Inflammatory macrophage treated with lipopolysaccharide for 4 hours (primary cell): Measurements from ENCODE around the gene USF2.
A peak's percentile ranks its signal among the peaks of the same experiment; 100 is the strongest.

Experiments used
- DNase-seq: peaks from one replicate; pipeline ENCODE4 v3.0.0-alpha.2; 2020

Gene USF2

DNA sequence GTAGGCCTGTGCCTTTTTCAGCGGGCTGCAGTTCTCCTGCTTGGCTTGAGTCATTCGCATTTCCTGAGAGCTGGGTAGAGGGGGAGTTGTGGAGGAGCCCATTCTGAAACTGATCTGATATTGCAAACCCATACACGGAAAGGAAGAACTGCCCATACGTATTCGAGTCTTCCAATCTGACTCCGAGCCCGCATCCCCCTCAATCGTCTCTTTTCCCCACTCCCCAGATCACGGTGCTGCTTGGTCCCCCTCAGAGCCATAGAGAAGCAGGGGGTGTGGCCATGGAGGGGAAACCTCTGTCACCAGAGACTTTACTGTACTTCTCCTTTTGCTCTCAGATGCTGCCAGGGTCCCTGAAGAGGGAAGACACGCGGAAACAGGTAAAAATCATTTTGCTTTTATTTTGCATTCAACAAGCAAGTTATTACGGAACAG is 60.1 kb downstream of the USF2 start, which contains the start of gene CD22:
Gene CD22, plus strand, starts transcription at position 337 of the 435 bp plus-strand sequence. CDS start 2,854 bp downstream, outside the sequence.
- peak; percentile 34 for DNase-seq

DNA sequence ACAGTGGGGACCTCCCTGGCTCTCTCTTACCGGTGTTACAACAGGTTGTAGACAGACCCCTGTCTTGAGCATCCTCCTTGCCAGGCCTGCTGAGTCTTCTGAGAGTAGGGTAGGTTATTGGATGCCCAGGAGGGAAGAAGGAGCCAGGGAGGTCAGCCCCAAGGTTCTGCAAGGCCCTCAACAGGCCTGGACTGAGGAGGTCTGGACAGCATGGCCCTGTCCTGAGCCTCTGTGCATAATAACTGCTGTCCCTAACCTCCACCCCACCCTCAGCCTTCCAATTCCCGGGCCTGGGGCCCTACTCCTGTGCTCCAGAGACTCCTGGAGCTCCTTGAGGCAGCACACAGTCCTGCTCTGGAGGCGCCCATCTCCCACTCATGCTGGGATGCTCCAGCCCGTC is 60.6 kb downstream of the USF2 start:
- DNase-seq = no peak
